Hippocampal formation (tissue), 2 donors: Measurements from ENCODE around the gene LOXL1.

Source experiments
- DNase-seq, 2 donors: peaks; one replicate each; lab custom pipeline; 2025; lab: John Stamatoyannopoulos, UW

The LOXL1 gene

DNA sequence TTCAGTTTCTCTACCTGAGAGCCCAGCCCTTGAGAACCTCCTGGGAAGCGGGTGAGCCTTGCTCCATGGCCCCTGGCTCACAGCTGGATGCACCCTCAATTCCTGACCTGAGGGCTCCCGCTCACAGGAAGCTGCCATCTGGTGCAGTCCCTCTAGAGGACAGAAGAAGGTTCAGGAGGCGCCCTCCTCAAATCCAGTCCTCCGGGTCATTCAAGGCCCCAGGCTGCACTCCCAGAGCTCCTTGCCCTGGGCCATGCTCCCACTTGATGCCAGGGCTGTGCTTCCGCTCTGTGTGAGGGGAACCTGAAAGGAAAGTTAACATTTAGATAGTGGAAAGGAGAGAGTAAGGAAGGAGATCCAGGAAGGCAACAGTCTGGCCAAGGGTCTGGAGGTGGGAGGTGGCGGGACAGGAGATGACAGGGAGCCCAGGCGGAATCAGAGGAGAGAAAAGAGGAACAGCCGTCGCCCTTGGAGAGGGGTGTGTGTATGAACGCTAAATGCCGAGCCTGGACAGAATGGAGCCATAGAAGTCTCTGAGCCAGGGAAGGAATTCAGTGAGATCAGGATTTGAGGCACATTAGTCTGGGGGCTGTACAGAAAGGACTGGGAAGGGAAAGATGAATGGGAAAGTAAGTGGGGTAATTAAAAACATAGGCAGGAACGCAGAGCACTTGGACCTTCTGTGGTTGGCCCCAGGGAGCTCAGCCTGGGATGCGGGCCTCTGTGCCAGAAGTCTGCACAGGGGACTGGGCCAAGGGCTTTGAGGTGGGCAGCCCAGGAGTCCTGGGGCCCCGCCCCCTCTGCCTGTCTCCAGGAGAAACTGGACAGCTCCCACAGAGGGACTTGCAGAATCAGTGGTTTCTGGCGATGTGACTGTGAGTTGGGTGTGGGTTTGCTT lies 26.8 kb upstream of the LOXL1 start:
- no peak for DNase-seq

- DNase-seq, result no peak
Observed at GRCh38 chr15:73900095-73900712, 26.1 kb upstream of the LOXL1 start.

- DNase-seq, result no peak
Observed at GRCh38 chr15:73901126-73901810, 25.0 kb upstream of the LOXL1 start.

DNA sequence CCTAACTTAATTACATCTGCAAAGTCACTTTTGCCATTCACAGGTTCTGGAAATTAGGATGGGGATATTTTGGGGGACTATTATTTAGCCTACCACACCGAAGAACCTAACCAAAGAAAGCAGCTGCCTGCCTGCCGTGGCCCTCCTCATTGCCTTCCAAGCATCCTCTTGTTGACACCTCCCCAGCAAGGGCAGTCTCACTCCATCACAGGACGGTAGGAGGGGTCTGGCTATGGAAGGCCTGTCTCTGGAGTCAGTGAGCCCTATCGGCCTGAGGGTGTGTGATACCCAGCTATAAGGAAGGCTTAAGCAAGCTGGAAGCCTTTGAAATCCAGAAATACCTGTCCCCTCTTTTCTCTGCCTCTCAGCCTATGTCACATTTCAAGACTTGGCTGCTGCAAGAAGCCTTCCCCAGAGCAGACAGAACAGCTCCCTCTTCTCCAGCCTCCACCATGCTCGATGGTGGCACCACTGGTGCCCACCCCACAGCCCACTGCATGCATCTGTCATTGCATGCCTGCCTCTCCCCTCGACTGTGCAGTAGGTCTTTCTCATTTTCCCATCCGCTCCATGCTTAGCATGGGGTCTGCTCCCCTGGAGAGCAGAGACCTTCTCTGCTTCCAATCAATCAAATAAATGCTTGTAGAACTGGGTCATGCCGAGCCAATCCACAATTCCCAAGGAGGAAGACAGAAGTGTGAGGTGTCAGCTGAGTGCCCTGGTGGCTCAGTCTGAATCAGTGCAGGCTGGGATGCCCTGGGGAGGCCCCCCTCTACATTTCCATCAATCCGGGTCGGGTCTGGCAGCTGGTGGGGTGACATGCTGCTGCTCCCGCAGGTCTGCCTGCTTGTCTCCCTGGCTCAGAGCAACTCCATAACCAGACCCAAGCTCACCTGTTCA lies 23.9 kb upstream of the LOXL1 start:
- DNase-seq, result no peak

- DNase-seq, result no peak
Observed at GRCh38 chr15:73904026-73904815, 22.0 kb upstream of the LOXL1 start.

DNA sequence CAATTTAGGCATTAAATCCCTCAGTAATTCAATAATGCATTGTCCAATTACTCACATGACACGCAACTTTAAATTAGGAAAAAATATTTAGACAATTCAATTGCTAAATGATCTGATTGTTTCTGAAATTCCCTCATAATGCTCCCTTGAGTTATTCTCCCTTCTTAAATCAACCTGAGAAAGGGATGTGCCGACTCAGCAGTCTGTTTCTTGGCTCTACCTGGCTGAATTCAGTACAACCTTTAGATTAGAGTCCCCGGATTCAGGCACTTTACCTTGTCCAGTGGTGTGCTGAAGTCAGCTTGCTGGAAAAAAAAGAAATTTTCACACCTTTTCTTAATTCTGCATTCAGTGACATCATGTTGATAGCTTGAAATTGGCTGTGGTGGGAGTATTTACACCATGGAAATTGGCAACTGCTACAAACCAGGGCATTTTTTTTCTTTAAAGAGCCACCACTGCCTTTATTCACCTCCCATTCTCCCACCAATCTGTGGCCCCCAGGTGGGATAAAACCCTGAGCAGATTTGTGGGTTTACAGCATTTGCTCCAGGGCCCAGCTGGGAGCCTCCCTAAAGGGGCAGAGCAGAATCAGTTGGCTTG lies 20.9 kb upstream of the LOXL1 start:
- DNase-seq, result no peak

GRCh38 chr15:73906346-73907034 lies 19.8 kb upstream of the LOXL1 start:
- DNase-seq, result no peak

DNA sequence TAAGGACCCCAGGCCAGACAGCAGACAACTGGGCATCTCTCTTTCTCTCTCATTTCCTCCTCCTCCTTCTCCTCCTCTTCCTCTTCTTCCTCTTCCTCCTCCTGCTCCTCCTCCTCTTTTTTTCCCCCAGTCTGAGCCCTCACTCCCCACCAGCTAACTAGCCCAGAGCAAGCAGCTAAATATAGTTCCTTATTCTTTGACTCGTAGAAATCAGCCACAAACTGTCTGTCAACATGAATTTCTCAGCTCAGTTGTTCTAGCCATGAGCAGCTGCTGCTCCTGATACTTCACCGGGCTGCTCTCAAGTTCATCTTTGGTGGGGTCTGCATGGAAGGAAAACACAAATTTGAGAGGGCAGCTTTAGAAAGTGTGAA lies 19.2 kb upstream of the LOXL1 start:
- DNase-seq, result no peak

DNA sequence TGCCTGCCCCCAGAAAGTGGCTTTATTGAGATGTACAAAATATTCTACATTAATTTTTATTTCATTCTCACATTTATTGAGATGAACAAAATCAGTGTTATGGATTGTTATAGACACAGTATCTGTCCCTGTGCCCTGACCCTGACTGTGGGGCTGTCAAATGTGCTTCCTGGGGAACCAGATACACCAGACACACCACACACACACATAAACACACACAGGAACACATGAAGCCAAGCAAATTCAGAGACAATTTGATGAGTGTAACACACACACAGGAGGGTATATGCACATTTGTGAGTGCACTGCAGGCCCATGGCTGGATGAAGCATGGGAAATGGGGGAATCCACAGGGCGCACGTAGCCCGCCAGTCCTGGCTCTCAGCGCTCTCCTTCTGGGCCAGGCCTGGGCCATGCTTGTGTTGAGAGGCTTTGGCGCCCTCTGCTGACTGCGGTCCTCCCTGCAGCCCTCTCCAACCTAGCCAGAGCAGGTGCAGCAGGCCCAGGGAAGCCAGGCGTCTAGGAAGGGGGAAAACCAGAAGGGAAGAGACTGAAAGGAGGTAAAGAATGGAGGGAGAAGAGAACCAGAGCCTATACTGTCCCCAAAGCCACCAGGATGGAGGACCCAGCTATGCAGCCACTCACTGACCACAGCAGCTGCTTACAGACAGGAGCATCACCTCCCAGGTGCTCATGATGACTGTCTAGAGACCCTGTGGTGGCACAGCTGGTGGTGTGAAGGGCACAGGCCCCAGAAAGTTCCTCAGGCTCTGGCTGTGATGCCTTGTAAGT lies 18.0 kb upstream of the LOXL1 start:
- DNase-seq, result peak; percentile 24 to 55

DNA sequence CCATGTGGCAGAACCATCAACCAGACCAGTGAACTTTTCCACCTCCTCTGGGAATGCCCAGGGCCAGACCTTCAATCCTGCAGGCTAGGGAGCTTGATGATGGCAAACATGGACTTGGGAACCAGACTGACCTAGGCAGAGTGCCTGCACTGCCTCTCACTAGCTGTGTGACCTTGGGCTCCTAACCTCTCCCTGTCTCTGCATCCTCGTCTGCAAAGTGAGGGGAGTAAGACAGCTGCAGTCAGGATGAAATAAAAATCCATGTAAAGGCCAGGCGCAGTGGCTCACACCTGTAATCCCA lies 17.5 kb upstream of the LOXL1 start:
- DNase-seq, result no peak

DNA sequence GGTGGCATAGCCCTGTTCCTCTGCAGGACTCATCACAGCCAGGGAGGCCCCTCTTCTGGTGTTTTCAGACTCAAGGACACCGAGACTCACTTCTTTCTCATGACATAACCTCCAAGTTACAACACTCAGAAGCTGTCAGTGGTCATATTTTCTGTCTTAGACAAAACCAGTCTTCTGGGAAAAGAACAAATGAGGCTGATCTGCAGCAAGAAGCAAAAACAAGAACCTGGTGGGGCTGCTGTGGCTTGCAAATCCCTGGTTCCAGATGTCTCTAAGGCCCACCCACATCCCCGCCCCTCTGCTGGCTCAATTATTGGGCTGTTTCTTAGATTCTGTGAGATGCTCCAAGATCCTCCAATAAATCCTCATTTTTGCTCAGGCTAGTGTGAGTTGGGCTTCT lies 16.6 kb upstream of the LOXL1 start:
- no peak for DNase-seq

DNA sequence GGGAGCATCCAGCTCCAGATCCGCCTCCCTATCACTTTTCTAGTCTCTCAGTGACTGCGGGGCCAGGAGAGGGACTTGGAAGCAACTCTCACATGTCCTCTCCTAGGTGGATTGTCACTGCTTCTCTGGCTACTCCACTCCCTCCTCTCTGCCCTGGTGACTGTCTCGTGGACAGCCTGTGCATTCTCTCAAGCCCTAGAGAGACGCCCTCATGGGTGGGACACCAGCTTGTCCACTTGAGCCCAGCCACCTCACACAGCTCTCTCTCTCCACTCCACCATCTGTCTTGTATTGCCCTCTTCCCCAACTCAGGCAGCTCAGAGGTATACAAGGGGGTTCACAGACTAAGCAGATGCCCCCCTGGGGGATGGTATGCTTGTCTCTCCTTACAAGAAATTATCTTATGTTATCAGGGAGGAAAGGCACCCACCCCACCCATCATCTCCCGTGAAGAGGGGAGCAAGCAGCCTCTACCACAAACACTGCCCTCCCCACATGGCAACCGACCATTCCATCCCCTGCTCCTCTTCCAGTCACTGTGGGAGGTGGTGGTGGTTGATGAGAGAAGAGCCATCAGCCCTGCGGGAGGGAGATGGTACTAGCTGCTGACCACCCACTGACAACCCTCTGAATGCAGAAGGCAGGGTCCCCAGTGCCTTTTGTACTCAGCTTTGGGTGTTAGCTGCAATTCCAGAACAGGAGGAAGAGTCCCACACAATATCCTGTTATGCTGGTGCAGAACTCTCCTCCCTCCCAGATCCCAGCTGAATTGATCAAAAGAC lies 15.5 kb upstream of the LOXL1 start:
- no peak for DNase-seq

DNA sequence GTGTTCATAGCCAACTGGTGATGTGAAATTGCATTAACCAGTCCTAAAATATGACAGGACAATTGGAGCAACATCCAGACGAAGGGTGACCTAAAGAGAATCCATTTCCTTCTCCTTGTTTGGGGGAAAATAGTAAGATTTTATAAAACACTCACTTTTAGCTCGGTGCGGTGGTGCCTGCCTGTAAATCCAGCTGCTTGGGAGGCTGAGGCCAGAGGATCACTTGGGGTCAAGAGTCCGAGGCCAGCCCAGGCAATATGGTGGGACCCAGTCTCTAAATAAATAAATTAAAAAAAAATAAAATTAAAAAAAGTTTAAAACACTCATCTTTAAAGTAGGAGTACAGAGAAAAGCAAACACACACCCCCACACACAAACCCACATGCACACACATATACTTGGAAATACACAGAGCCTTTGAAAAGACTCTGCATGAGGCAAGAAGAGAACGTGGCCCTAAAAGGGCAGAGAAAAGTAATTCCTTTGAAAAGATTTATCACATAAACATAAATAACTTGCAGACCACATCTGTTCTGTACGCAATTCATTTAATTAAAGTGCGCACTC lies 14.1 kb upstream of the LOXL1 start:
- DNase-seq, result no peak

DNA sequence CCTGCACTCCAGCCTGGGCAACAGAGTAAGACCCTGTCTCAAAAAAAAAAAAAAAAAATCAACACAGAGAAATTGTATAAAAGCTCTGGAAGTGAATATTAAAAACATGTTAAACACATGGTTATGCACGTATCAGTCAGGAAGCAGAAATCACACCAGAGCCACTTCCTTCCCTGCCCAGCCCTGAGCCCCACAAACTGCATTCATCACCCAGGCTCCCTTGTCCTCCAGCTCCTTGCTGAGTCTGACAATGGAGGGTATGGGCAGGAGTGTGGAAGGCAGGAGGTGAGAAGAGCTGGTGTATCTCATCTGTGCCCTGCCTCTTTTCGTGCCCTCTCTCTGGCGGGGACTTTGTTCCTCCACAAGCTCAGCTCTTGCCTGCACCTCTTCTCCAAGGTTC lies 12.1 kb upstream of the LOXL1 start:
- DNase-seq, result no peak

DNA sequence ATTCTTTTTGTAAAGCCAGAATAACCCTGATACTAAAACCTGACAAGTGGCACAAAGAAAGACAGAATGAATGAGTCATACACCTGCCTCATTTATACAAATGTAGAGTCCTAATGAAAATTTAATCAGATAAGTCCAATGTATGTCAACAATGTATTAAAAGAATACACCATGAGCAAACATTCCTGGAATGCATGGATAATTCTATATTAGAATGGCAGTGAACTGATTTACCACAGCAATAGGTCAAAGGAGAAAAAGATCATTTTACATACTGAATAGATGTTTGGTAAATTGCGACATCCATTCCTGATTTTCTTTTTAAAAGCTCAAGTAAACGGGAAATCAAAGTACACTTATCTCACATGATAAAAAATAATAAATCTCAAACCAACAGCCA lies 11.2 kb upstream of the LOXL1 start:
- no peak for DNase-seq

- no peak for DNase-seq
Observed at GRCh38 chr15:73918784-73919183, 7.5 kb upstream of the LOXL1 start.

DNA sequence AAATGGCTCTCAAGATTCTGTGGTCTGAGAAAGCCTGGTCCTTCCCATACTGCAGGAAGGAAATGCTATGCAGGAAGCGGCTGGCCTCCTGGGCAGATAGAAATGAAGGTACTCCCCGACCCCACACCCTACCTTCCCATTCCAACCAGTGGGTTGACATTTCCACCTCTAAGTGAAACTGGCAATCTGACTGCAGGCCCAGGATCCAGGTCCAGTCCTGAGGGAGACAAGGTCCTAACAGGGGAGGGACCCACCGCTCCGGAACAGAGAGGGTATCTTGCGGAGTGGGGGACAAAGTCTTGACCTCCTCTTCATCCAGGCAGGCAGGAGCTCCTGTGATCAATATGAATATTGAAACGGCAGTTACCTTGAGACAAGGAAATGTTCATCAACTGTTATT lies 6.6 kb upstream of the LOXL1 start:
- no peak for DNase-seq

- no peak for DNase-seq
Observed at GRCh38 chr15:73921254-73921925, 4.9 kb upstream of the LOXL1 start.
